Cardiac muscle cell (in vitro differentiated cells and primary cell): ENCODE measurements around the gene HOMEZ. TPM values are rescaled to one million over a fixed set of nuclear protein-coding genes. Genes with fewer than 3 reads are reported as not detected.
"Not testable (repeated sequence)": the region's sequence is repeated elsewhere in the genome, so short reads cannot be mapped to it uniquely, and the experiment has no call there.

Experiments used
- DNase-seq, 2 donors: peaks; one replicate each; pipeline versions ENCODE4 v3.0.0 to v3.0.0-alpha.2; 2010 to 2017; ENCODE audit warnings: low read depth in 1 of 2, low spot score in 1 of 2
- H3K27ac ChIP-seq: fragments of 200-600 bp; sonication (generic); 2 replicates; pipeline ENCODE4 v1.5.1; 2016
- H3K27me3 ChIP-seq: fragments of 200-600 bp; sonication (generic); 2 replicates; pipeline ENCODE4 v1.6.0; 2016; ENCODE audit warnings: control low read depth
- H3K36me3 ChIP-seq: fragments of 200-600 bp; sonication (generic); 2 replicates; pipeline ENCODE4 v1.5.1; 2016; ENCODE audit warnings: control low read depth
- H3K4me1 ChIP-seq: fragments of 200-600 bp; sonication (generic); 2 replicates; pipeline ENCODE4 v1.8.1; 2017; ENCODE audit warnings: low read depth, mild to moderate bottlenecking, mixed run types
- H3K4me3 ChIP-seq: fragments of 200-600 bp; sonication (generic); 2 replicates; pipeline ENCODE4 v1.5.1; 2016; ENCODE audit warnings: mild to moderate bottlenecking
- H3K9me3 ChIP-seq: fragments of 200-600 bp; sonication (generic); 2 replicates; pipeline ENCODE4 v1.5.1; 2017; ENCODE audit warnings: low read depth, mild to moderate bottlenecking, control low read depth
- polyA plus RNA-seq: library from polyadenylated mRNA; unstranded; fragments of >200 nt; fragmentation: Nextera tagmentation; extraction: Ambion mirVana; gene quantifications from 2 replicates; pipeline ENCODE4 v1.2.1, GENCODE V29; 2016
- total RNA-seq: library from RNA; depleted of rRNA; stranded (reverse); fragments of >200 nt; gene quantifications from 2 replicates; pipeline ENCODE4 v1.2.3, GENCODE V29; 2016
- TF ChIP-seq, protein P1 (sequence below): IDR thresholded peaks from 2 replicates; pipeline ENCODE4 v1.5.1; 2012; ENCODE audit warnings: low read depth, mild to moderate bottlenecking, low read length

The HOMEZ gene
- total and polyA plus RNA-seq, 2 experiments from 2014 or later: 13.6 to 20.8 TPM

- no peaks in the 10 kb centered on the region for H3K27me3 ChIP-seq
- H3K36me3 ChIP-seq: no peaks in the 10 kb centered on the region
- peak; percentile 92 for DNase-seq
- H3K4me1 ChIP-seq: no peaks in the 10 kb centered on the region
- TF ChIP-seq, protein P1, sequence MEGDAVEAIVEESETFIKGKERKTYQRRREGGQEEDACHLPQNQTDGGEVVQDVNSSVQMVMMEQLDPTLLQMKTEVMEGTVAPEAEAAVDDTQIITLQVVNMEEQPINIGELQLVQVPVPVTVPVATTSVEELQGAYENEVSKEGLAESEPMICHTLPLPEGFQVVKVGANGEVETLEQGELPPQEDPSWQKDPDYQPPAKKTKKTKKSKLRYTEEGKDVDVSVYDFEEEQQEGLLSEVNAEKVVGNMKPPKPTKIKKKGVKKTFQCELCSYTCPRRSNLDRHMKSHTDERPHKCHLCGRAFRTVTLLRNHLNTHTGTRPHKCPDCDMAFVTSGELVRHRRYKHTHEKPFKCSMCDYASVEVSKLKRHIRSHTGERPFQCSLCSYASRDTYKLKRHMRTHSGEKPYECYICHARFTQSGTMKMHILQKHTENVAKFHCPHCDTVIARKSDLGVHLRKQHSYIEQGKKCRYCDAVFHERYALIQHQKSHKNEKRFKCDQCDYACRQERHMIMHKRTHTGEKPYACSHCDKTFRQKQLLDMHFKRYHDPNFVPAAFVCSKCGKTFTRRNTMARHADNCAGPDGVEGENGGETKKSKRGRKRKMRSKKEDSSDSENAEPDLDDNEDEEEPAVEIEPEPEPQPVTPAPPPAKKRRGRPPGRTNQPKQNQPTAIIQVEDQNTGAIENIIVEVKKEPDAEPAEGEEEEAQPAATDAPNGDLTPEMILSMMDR: no peak
- no peaks in the 10 kb centered on the region for H3K9me3 ChIP-seq
- H3K27ac ChIP-seq: no peak within 1 kb of the TSS
- peak within 1 kb of the TSS; percentile 8 for H3K4me3 ChIP-seq
Observed at GRCh38 chr14:23237772-23238594, 47.9 kb downstream of the HOMEZ start, which contains the start of gene RNF212B. TSS of gene RNF212B (plus strand) at chr14:23237936. CDS start at chr14:23240346, 2,410 bp downstream.

- H3K4me1 ChIP-seq, H3K36me3 ChIP-seq, H3K4me3 ChIP-seq, H3K27ac ChIP-seq, H3K9me3 ChIP-seq, H3K27me3 ChIP-seq, DNase-seq: not testable (repeated sequence)
Observed at GRCh38 chr14:23232241-23232808, 53.6 kb downstream of the HOMEZ start.

DNA sequence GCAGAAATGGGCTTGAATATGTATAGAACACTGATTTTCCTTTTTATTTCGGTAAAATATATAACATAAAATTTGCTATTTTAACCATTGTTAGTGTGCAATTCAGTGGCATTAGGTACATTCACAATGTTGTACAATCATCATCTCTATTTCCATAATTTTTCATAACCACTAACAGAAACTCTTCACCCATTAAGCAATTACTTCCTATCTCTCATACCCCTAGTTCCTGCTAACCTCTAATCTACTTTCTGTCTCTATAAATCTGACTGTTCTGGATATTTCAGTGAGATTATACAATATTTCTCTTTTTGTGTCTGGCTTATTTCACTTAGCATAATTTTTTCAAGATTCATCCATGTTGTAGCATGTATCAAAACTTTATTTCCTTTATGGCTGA is 57.1 kb downstream of the HOMEZ start:
- H3K36me3 ChIP-seq: no peaks in the 10 kb centered on the region
- H3K27ac ChIP-seq: no peak overlapping the region
- H3K9me3 ChIP-seq: no peaks in the 10 kb centered on the region
- TF ChIP-seq, protein P1: no peak
- DNase-seq: no peak
- no peak overlapping the region for H3K4me3 ChIP-seq
- no peaks in the 10 kb centered on the region for H3K4me1 ChIP-seq
- H3K27me3 ChIP-seq: no peaks in the 10 kb centered on the region

DNA sequence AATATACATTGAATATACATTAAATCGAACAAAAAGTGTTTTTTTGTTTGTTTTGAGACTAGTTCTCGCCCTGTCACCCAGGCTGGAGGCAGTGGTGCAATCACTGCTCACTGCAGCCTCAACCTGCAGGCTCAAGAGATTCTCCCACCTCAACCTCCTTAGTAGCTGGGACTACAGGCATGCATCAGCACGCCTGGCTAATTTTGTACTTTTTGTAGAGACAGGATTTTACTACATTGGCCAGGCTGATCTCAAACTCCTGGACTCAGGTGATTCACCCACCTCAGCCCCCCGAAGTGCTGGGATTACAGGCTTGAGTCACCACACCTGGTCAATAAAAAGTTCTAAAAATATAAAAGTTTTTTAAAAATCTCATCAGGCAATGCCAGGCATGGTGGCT is 58.4 kb downstream of the HOMEZ start:
- Histone ChIP-seq H3K9me3 (no peaks in the 10 kb centered on the region), H3K27ac (no peak overlapping the region), H3K27me3 (no peaks in the 10 kb centered on the region), H3K4me3 (no peak overlapping the region), H3K4me1 (no peaks in the 10 kb centered on the region), H3K36me3 (no peaks in the 10 kb centered on the region)
- TF ChIP-seq, protein P1: no peak
- DNase-seq: no peak

DNA sequence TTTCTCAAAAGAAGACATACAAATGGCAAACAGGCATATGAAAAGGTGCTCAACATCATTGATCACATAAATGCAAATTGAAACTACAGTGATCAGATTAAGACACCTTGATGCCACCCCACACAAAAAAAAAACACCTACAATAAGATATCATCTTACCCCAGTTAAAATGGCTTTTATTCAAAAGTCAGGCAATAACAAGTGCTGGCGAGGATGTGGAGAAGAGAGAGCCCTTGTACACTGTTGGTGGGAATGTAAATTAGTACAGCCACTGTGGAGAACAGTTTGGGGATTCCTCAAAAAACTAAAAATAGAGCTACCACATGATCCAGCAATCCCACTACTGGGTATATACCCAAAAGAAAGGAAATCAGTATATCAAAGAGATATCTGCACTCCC is 61.0 kb downstream of the HOMEZ start:
- H3K36me3 ChIP-seq, H3K9me3 ChIP-seq, H3K4me1 ChIP-seq, DNase-seq, H3K4me3 ChIP-seq, H3K27me3 ChIP-seq, H3K27ac ChIP-seq: not testable (repeated sequence)

Other genes starting within 250 kb of the HOMEZ start
- gene PSMB11, start 243.9 kb downstream of the HOMEZ start, total RNA-seq: 0.12 TPM in 1 of 2 replicates, not detected in the other
- not detected in 2 replicates for gene PSMB11, start 243.9 kb downstream of the HOMEZ start, polyA plus RNA-seq
- gene CDH24, start 228.6 kb downstream of the HOMEZ start, total RNA-seq: 8.6 and 8.9 TPM in 2 replicates
- gene CDH24, start 228.6 kb downstream of the HOMEZ start, polyA plus RNA-seq: 4.4 and 13.4 TPM in 2 replicates
- 95.1 and 151 TPM in 2 replicates for gene ACIN1, start 191.0 kb downstream of the HOMEZ start, total RNA-seq
- 41.0 and 45.5 TPM in 2 replicates for gene ACIN1, start 191.0 kb downstream of the HOMEZ start, polyA plus RNA-seq
- 22.2 and 57.0 TPM in 2 replicates for gene C14orf119, start 190.6 kb downstream of the HOMEZ start, total RNA-seq
- gene C14orf119, start 190.6 kb downstream of the HOMEZ start, polyA plus RNA-seq: 105 and 120 TPM in 2 replicates
- gene CIROP, start 181.1 kb downstream of the HOMEZ start, total RNA-seq: 0.15 TPM in 1 of 2 replicates, not detected in the other
- not detected in 2 replicates for gene CIROP, start 181.1 kb downstream of the HOMEZ start, polyA plus RNA-seq
- gene CEBPE, start 166.9 kb downstream of the HOMEZ start, total RNA-seq: not detected in 2 replicates
- not detected in 2 replicates for gene CEBPE, start 166.9 kb downstream of the HOMEZ start, polyA plus RNA-seq
- gene SLC7A8, start 102.5 kb downstream of the HOMEZ start, total RNA-seq: 9.2 and 14.1 TPM in 2 replicates
- 12.6 and 14.0 TPM in 2 replicates for gene SLC7A8, start 102.5 kb downstream of the HOMEZ start, polyA plus RNA-seq
- not detected in 2 replicates for gene RNF212B, start 48.2 kb downstream of the HOMEZ start, total RNA-seq
- gene RNF212B, start 48.2 kb downstream of the HOMEZ start, polyA plus RNA-seq: 0.72 TPM in 1 of 2 replicates, not detected in the other
- gene PPP1R3E, start 16.7 kb upstream of the HOMEZ start, total RNA-seq: 15.5 and 16.9 TPM in 2 replicates
- 14.2 and 17.9 TPM in 2 replicates for gene PPP1R3E, start 16.7 kb upstream of the HOMEZ start, polyA plus RNA-seq
- 28.6 and 40.7 TPM in 2 replicates for gene BCL2L2, start 20.7 kb upstream of the HOMEZ start, total RNA-seq
- gene BCL2L2, start 20.7 kb upstream of the HOMEZ start, polyA plus RNA-seq: 5.8 and 7.4 TPM in 2 replicates
- 184 and 194 TPM in 2 replicates for gene PABPN1, start 35.3 kb upstream of the HOMEZ start, total RNA-seq
- gene PABPN1, start 35.3 kb upstream of the HOMEZ start, polyA plus RNA-seq: 502 and 534 TPM in 2 replicates
- gene SLC22A17, start 66.8 kb upstream of the HOMEZ start, total RNA-seq: 66.6 and 74.0 TPM in 2 replicates
- gene SLC22A17, start 66.8 kb upstream of the HOMEZ start, polyA plus RNA-seq: 43.8 and 55.1 TPM in 2 replicates
- gene EFS, start 79.0 kb upstream of the HOMEZ start, total RNA-seq: 20.5 and 36.6 TPM in 2 replicates
- gene EFS, start 79.0 kb upstream of the HOMEZ start, polyA plus RNA-seq: 16.7 and 22.2 TPM in 2 replicates
- not detected in 2 replicates for gene IL25, start 86.7 kb upstream of the HOMEZ start, total RNA-seq
- 3.2 and 7.9 TPM in 2 replicates for gene IL25, start 86.7 kb upstream of the HOMEZ start, polyA plus RNA-seq
- gene CMTM5, start 90.9 kb upstream of the HOMEZ start, total RNA-seq: 0.21 and 0.49 TPM in 2 replicates
- 25.2 and 31.4 TPM in 2 replicates for gene CMTM5, start 90.9 kb upstream of the HOMEZ start, polyA plus RNA-seq
- gene MYH6, start 122.1 kb upstream of the HOMEZ start, total RNA-seq: 4,520 and 8,484 TPM in 2 replicates
- gene MYH6, start 122.1 kb upstream of the HOMEZ start, polyA plus RNA-seq: 2,795 and 4,145 TPM in 2 replicates
- gene MYH7, start 149.5 kb upstream of the HOMEZ start, total RNA-seq: 82.8 and 134 TPM in 2 replicates
- 66.2 and 117 TPM in 2 replicates for gene MYH7, start 149.5 kb upstream of the HOMEZ start, polyA plus RNA-seq
- 35.6 and 43.3 TPM in 2 replicates for gene NGDN, start 183.6 kb upstream of the HOMEZ start, total RNA-seq
- 66.9 and 80.3 TPM in 2 replicates for gene NGDN, start 183.6 kb upstream of the HOMEZ start, polyA plus RNA-seq